Natural killer cell (primary cell): ENCODE results near the gene TCFL5. TPM values are rescaled to one million over a fixed set of nuclear protein-coding genes. Genes with fewer than 3 reads are reported as not detected.

Source experiments
- ATAC-seq, 3 donors: fragments of 150-1000 bp in 2 of 3; fragments of 200-7000 bp in 1 of 3; cut with Tn5 transposase; 1 replicate in 1 of 3; 2 replicates in 2 of 3; pipeline ENCODE4 v1.10.0; 2021; ENCODE audit warnings: mild to moderate bottlenecking in 2 of 3, moderate library complexity in 2 of 3
- DNase-seq, 2 donors: peaks; one replicate each; pipeline versions ENCODE4 v3.0.0 to v3.0.0-alpha.2; 2013 to 2021; ENCODE audit warnings: mixed read lengths in 1 of 2
- H3K27ac ChIP-seq: one replicate; pipeline ENCODE4 v1.5.1; 2013; ENCODE audit warnings: mild to moderate bottlenecking, low read length
- H3K27me3 ChIP-seq: one replicate; pipeline ENCODE4 v1.6.1; 2013; ENCODE audit warnings: low read length; ENCODE audit not compliant: control insufficient read depth, insufficient read depth
- H3K36me3 ChIP-seq: one replicate; pipeline ENCODE4 v1.6.1; 2013; ENCODE audit warnings: low read length; ENCODE audit not compliant: control insufficient read depth, insufficient read depth
- H3K4me1 ChIP-seq: one replicate; pipeline ENCODE4 v1.6.1; 2013; ENCODE audit warnings: low read length; ENCODE audit not compliant: control insufficient read depth, insufficient read depth
- H3K4me3 ChIP-seq: one replicate; pipeline ENCODE4 v1.5.1; 2013; ENCODE audit warnings: low read length
- H3K9me3 ChIP-seq: one replicate; pipeline ENCODE4 v1.6.1; 2013; ENCODE audit warnings: low read length; ENCODE audit not compliant: control insufficient read depth, insufficient read depth
- H3K27ac Mint-ChIP-seq, 2 donors: one replicate each; pipeline ENCODE4 v1.8.0; 2022; ENCODE audit warnings: mild to moderate bottlenecking in 2 of 2, mixed read lengths in 2 of 2, moderate library complexity in 1 of 2
- H3K27me3 Mint-ChIP-seq, 2 donors: one replicate each; pipeline ENCODE4 v1.8.0; 2022; ENCODE audit warnings: low read depth in 2 of 2, mixed read lengths in 2 of 2
- H3K36me3 Mint-ChIP-seq: one replicate; pipeline ENCODE4 v1.8.0; 2022; ENCODE audit warnings: mixed read lengths
- H3K4me1 Mint-ChIP-seq, 2 donors: one replicate each; pipeline ENCODE4 v1.8.0; 2022; ENCODE audit warnings: mixed read lengths in 2 of 2
- H3K4me3 Mint-ChIP-seq: one replicate; pipeline ENCODE4 v1.8.0; 2022; ENCODE audit warnings: mild to moderate bottlenecking, moderate library complexity, mixed read lengths
- H3K9me3 Mint-ChIP-seq, 2 donors: one replicate each; pipeline ENCODE4 v1.8.0; 2022; ENCODE audit warnings: mixed read lengths in 2 of 2
- WGBS: methylation state at CpG from one replicate; pipeline ENCODE4 v1.1.7; 2013; ENCODE audit warnings: missing lambda C conversion rate; ENCODE audit not compliant: insufficient coverage; 5-methylcytosine and 5-hydroxymethylcytosine counted together
- intact Hi-C: fragments of 100-400 bp; cut with micrococcal nuclease; formaldehyde crosslinking; loops from one replicate; pipeline ENCODE4 v1.14.2; 2022
- total RNA-seq, 4 donors: library from RNA; stranded (reverse); fragments of 120-200 nt in 1 of 4; gene quantifications; one replicate each; pipeline versions ENCODE4 v1.2.3 to v1.2.4, GENCODE V29; 2013 to 2022
- TF ChIP-seq, protein P1 (sequence below): fragments of 200-600 bp; IDR thresholded peaks from one replicate; pipeline ENCODE4 v1.8.0; 2022; ENCODE audit warnings: antibody characterized with exemption

TCFL5 gene
- total RNA-seq, 3 donors from 2014 or later (not counting 1 experiment from before 2014, with no cell fraction given): 5.1 to 8.0 (median 6.4) TPM

- H3K27ac Mint-ChIP-seq: no peak overlapping the region
- H3K9me3 ChIP-seq: no peaks in the 10 kb centered on the region
- H3K4me1 Mint-ChIP-seq: peaks cover 5 to 6% of the 10 kb centered on the region in 2 donors
- WGBS: 96% methylated on average over 14 of the region's 15 CpGs
- H3K4me1 ChIP-seq: peaks cover 2% of the 10 kb centered on the region
- H3K36me3 ChIP-seq: peaks cover 29% of the 10 kb centered on the region
- DNase-seq: no peak
- no peak overlapping the region for H3K4me3 Mint-ChIP-seq
- H3K4me3 ChIP-seq: no peak overlapping the region
- intact Hi-C loops: no loop called here
- H3K36me3 Mint-ChIP-seq: no peaks in the 10 kb centered on the region
- TF ChIP-seq, protein P1, sequence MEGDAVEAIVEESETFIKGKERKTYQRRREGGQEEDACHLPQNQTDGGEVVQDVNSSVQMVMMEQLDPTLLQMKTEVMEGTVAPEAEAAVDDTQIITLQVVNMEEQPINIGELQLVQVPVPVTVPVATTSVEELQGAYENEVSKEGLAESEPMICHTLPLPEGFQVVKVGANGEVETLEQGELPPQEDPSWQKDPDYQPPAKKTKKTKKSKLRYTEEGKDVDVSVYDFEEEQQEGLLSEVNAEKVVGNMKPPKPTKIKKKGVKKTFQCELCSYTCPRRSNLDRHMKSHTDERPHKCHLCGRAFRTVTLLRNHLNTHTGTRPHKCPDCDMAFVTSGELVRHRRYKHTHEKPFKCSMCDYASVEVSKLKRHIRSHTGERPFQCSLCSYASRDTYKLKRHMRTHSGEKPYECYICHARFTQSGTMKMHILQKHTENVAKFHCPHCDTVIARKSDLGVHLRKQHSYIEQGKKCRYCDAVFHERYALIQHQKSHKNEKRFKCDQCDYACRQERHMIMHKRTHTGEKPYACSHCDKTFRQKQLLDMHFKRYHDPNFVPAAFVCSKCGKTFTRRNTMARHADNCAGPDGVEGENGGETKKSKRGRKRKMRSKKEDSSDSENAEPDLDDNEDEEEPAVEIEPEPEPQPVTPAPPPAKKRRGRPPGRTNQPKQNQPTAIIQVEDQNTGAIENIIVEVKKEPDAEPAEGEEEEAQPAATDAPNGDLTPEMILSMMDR: no peak
- no peaks in the 10 kb centered on the region for H3K27me3 ChIP-seq
- H3K27me3 Mint-ChIP-seq: no peaks in the 10 kb centered on the region
- no peak overlapping the region for H3K27ac ChIP-seq
- no peak for ATAC-seq
- no peaks in the 10 kb centered on the region for H3K9me3 Mint-ChIP-seq
These were observed 20.8 kb upstream of the TCFL5 start for GRCh38 chr20:62882426-62882825.

GRCh38 chr20:62881662-62882395 is 20.2 kb upstream of the TCFL5 start:
- no peak overlapping the region for H3K4me3 ChIP-seq
- ATAC-seq (no peak), DNase-seq (no peak)
- H3K27ac ChIP-seq: no peak overlapping the region
- peaks cover 2% of the 10 kb centered on the region for H3K4me1 ChIP-seq
- H3K36me3 ChIP-seq: peaks cover 23% of the 10 kb centered on the region
- no peaks in the 10 kb centered on the region for H3K27me3 ChIP-seq
- 97% methylated on average over 46 of the region's 46 CpGs for WGBS
- H3K4me3 Mint-ChIP-seq: no peak overlapping the region
- H3K9me3 ChIP-seq: no peaks in the 10 kb centered on the region
- H3K36me3 Mint-ChIP-seq: no peaks in the 10 kb centered on the region
- H3K4me1 Mint-ChIP-seq: peaks cover 1 to 2% of the 10 kb centered on the region in 2 donors
- intact Hi-C loops: no loop called here
- H3K27ac Mint-ChIP-seq: no peak overlapping the region
- H3K27me3 Mint-ChIP-seq: no peaks in the 10 kb centered on the region
- H3K9me3 Mint-ChIP-seq: no peaks in the 10 kb centered on the region
- TF ChIP-seq, protein P1: no peak

DNA sequence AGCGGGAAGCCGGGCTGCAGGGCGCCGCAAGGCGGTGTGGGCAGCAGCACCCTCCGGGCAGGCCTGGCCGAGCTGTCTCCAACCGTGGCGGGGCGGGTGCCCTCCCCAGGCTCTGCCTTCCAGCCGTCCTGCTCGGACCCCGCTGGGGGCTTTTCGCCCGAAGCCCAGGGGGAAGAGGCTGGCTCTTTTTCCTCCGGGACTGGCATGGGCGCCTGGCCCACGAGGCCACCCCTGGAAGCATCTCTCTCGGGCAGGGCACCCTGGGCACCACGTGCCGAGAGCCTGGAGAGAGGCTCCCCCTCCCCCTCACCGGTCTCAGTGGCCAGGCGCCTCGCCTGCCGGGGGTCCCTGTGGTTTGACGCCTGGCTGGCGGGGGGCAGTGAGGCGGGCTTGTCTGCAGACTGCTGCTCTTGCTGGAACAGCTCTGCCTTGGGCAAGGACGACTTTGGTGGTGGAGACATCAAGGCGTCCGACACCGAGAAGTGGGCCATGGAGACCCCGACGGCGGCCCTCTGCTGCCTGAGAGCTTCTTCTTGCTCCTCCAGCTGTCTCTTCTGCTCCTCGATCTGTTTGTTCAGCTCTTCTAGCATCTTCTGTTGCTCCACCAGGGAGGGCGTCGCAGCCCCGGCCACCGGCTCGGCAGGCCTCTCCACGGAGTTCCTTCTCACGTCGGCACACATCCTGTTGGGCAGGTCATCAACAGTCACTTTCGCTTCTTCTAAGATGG is 19.5 kb upstream of the TCFL5 start:
- H3K4me3 ChIP-seq: no peak overlapping the region
- no peaks in the 10 kb centered on the region for H3K27me3 ChIP-seq
- H3K27ac ChIP-seq: no peak overlapping the region
- ATAC-seq (no peak), DNase-seq (no peak)
- no peaks in the 10 kb centered on the region for H3K27me3 Mint-ChIP-seq
- H3K9me3 ChIP-seq: no peaks in the 10 kb centered on the region
- intact Hi-C loops: no loop called here
- H3K36me3 ChIP-seq: peaks cover 20% of the 10 kb centered on the region
- peaks cover 1 to 6% of the 10 kb centered on the region in 2 donors for H3K4me1 Mint-ChIP-seq
- TF ChIP-seq, protein P1: no peak
- H3K9me3 Mint-ChIP-seq: no peaks in the 10 kb centered on the region
- H3K4me3 Mint-ChIP-seq: no peak overlapping the region
- WGBS: 95% methylated on average over 45 of the region's 45 CpGs
- H3K27ac Mint-ChIP-seq: no peak overlapping the region
- no peaks in the 10 kb centered on the region for H3K36me3 Mint-ChIP-seq
- H3K4me1 ChIP-seq: peaks cover 7% of the 10 kb centered on the region
